Measurements from ENCODE around the gene GIT2.

DNA sequence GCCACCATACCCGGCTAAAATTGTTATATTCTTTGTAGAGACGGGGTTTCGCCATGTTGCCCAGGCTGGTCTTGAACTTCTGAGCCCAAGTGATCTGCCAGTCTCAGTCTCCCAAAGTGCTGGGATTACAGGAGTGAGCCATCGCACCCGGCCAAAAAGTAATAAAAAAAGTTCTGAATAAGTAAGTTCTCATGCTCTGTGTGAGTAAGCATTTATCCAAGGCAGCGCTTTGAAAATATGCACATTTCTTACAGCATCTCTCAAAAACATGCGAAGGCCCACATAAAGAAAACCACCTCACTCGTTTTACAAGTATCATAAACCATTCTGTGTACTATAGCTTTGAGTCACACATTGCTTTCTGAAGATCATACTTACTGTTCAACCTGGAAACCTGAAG, 8.6 kb downstream of the GIT2 start:
- TF ChIP-seq, protein P1, sequence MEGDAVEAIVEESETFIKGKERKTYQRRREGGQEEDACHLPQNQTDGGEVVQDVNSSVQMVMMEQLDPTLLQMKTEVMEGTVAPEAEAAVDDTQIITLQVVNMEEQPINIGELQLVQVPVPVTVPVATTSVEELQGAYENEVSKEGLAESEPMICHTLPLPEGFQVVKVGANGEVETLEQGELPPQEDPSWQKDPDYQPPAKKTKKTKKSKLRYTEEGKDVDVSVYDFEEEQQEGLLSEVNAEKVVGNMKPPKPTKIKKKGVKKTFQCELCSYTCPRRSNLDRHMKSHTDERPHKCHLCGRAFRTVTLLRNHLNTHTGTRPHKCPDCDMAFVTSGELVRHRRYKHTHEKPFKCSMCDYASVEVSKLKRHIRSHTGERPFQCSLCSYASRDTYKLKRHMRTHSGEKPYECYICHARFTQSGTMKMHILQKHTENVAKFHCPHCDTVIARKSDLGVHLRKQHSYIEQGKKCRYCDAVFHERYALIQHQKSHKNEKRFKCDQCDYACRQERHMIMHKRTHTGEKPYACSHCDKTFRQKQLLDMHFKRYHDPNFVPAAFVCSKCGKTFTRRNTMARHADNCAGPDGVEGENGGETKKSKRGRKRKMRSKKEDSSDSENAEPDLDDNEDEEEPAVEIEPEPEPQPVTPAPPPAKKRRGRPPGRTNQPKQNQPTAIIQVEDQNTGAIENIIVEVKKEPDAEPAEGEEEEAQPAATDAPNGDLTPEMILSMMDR (IDR thresholded peaks at IDR 0.05), result no peak
- TF ChIP-seq EP300 (IDR thresholded peaks at IDR 0.05) (no peak), POLR2A (IDR thresholded peaks at IDR 0.05) (no peak), POLR2AphosphoS5 (IDR thresholded peaks at IDR 0.05) (no peak)
